Heart left ventricle (tissue), 16 donors: ENCODE data around the gene USP15. TPM values are rescaled to one million over a fixed set of nuclear protein-coding genes. Genes with fewer than 3 reads are reported as not detected.

ENCODE experiments used
- ATAC-seq, 4 donors: fragments of 200-7000 bp; cut with Tn5 transposase; one replicate each; pipeline ENCODE4 v1.9.1; 2020 to 2022; ENCODE audit warnings: moderate library complexity in 4 of 4, mild to moderate bottlenecking in 3 of 4, moderate number of reproducible peaks in 1 of 4
- DNase-seq, 5 donors: peaks; one replicate each; pipeline ENCODE4 v3.0.0-alpha.2; 2020
- H3K27ac ChIP-seq, 12 donors: fragments of 200-600 bp; sonication (generic) in 4 of 12; one replicate each; pipeline versions ENCODE4 v1.5.0 to v1.8.0; 2016 to 2022; ENCODE audit warnings: mild to moderate bottlenecking in 2 of 12
- H3K27me3 ChIP-seq, 9 donors: fragments of 200-600 bp; sonication (generic) in 2 of 9; one replicate each; pipeline versions ENCODE4 v1.5.1 to v1.8.0; 2016 to 2022; ENCODE audit warnings: mild to moderate bottlenecking in 3 of 9
- H3K36me3 ChIP-seq, 9 donors: fragments of 200-600 bp; sonication (generic) in 2 of 9; one replicate each; pipeline versions ENCODE4 v1.5.0 to v1.8.0; 2018 to 2022; ENCODE audit warnings: mild to moderate bottlenecking in 2 of 9
- H3K4me1 ChIP-seq, 12 donors: fragments of 200-600 bp; sonication (generic) in 4 of 12; one replicate each; pipeline versions ENCODE4 v1.5.0 to v1.8.0; 2016 to 2022; ENCODE audit warnings: mild to moderate bottlenecking in 3 of 12
- H3K4me3 ChIP-seq, 12 donors: fragments of 200-600 bp; sonication (generic) in 4 of 12; one replicate each; pipeline versions ENCODE4 v1.5.0 to v1.8.0; 2017 to 2022; ENCODE audit warnings: mild to moderate bottlenecking in 9 of 12, moderate library complexity in 4 of 12
- H3K9me3 ChIP-seq, 12 donors: fragments of 200-600 bp; sonication (generic) in 4 of 12; one replicate each; pipeline versions ENCODE4 v1.5.0 to v1.8.0; 2016 to 2022; ENCODE audit warnings: mild to moderate bottlenecking in 1 of 12
- CTCF ChIP-seq, 12 donors: fragments of 200-600 bp; sonication (generic) in 4 of 12; IDR thresholded peaks; one replicate each; pipeline versions ENCODE4 v1.5.0 to v1.8.0; 2018 to 2022; ENCODE audit warnings: antibody characterized with exemption in 12 of 12, mild to moderate bottlenecking in 5 of 12
- POLR2A ChIP-seq, 2 donors: fragments of 450-650 bp; IDR thresholded peaks; one replicate each; pipeline ENCODE4 v1.6.1; 2017; ENCODE audit warnings: antibody characterized with exemption in 2 of 2, mild to moderate bottlenecking in 2 of 2, moderate library complexity in 2 of 2
- WGBS, 4 donors: extraction: QIAGEN DNeasy Blood & Tissue Kit in 2 of 4; methylation state at CpG; one replicate each; pipeline versions ENCODE4 v1.1.5 to v1.1.7; 2013 to 2018; 5-methylcytosine and 5-hydroxymethylcytosine counted together
- intact Hi-C, 10 donors: fragments of 100-400 bp; cut with DNase I; formaldehyde crosslinking; loops; one replicate each; pipeline versions ENCODE4 v1.11.1 to v1.14.2; 2022
- polyA plus RNA-seq, 2 donors: library from polyadenylated mRNA; stranded (reverse); fragments of 200-250 nt; gene quantifications; one replicate each; pipeline ENCODE4 v1.2.3, GENCODE V29; 2013
- total RNA-seq, 9 donors: library from RNA; depleted of rRNA in 2 of 9; stranded (reverse); fragments of >200 nt in 2 of 9; fragmentation: NEBNext Ultra II Directional in 3 of 9; extraction: Animal tissue kit (Norgen Biotek cat#: 25700) in 3 of 9; gene quantifications; one replicate each; pipeline versions ENCODE4 v1.1.0 to v1.2.4, GENCODE V29; 2016 to 2023
- donor health status: ischemic (EF 13 %, LVEDD 7.1; RV severe dilation, severe dysfunction).
- donor health status: healthy with polysubstance abuse.
- donor health status: DM: no; HTN: yes; CAD: no.
- donor health status: DM: no; HTN: no; CAD: no.
- donor health status: ischemic (EF 25% LVEDD 6.9; RV normal size, moderate dysfunction).
- donor health status: ischemic (EF 25% LVEDD 5.7; RV mildly dilated, moderate dysfunction).
- donor health status: healthy.
- donor health status: DM: yes; HTN: yes; CAD: no.
- donor health status: ischemic (EF 35%, LVEDD 5.7; RV mildly dilated, moderate dysfunction).
- donor health status: nonischemic (EF 11% LVEDD 7.7; RV severe dilation, severe dysfunction).
- donor health status: DM: yes; HTN: yes; CAD: no.
- donor health status: PGD.
- donor health status: ischemic (EF 29% LVEDD 5.4; RV normal size, mild dysfunction).
- donor health status: nonischemic (EF 23%, LVEDD 6.1; RV moderate dilation, normal function).

The USP15 gene
- total and polyA plus RNA-seq, 11 donors, result 33.3 to 69.7 (median 60.6) TPM

DNA sequence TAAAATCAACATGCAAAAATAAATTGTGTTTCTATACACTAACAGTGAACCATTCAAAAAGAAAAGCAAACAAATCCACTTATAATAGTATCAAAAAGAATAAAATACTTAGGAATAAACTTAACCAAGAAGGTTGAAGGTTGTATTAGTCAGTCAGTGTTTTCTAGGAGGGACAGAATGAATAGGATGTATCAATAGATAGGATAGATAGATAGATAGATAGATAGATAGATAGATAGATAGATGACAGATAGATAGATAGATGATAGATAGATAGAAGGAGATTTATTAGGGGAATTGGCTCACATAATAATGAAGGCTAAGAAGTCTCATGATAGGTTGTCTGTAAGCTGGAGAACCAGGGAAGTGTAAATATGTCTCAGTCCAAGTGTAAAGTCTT is 169.3 kb downstream of the USP15 start:
- Histone ChIP-seq H3K4me1 (peaks cover 0 to 2% (median 0%) of the 10 kb centered on the region in 12 donors), H3K9me3 (peaks cover 0 to 31% (median 16%) of the 10 kb centered on the region in 12 donors), H3K27ac (no peak overlapping the region), H3K36me3 (no peaks in the 10 kb centered on the region), H3K4me3 (no peak overlapping the region), H3K27me3 (peaks cover 0 to 46% (median 13%) of the 10 kb centered on the region in 9 donors)
- no peak for ATAC-seq
- DNase-seq, result no peak
- intact Hi-C loops, result no loop called here
- TF ChIP-seq POLR2A (IDR thresholded peaks at IDR 0.05), result no peak
- TF ChIP-seq CTCF (IDR thresholded peaks at IDR 0.05), result no peak

DNA sequence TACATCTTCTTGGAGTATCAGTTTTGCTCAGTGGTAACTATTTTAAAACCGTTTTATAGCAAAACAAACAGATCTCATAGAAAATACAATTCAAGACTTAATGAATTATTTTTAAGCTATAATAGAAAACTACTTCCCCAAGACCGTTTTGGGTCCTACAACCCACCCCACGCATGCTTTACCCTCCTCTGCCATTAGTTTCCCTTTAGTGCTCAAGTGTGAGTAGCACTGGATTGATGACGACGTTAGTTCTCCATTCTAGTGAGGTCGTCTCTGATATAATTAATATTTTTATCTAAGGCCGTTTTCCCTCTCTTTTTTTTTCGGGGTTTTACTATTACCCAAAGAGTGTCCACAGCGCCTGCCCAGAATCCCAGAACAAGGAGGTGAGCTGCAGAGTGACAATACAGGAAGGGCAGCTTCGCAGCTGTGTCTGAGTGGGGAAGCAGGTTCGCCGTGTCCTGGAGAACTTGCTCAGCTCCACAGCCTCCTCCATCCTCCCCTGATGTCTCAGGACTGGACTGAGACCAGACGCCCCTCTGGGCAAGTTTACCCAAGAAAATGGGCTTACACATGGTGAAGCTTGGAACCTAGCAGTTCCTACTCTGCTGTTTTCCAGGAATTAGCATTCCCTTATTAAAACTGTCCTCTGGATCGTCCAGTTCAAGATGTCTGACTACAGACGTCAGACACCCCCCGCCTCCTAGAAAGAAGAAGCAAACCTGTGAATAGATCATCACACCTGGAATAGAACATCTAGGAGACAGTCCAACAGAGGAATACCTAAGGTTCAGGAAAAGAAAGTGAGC is 174.5 kb downstream of the USP15 start:
- ATAC-seq, result peak in 1 of 4 donors; percentile 9
- no peak for DNase-seq
- peaks cover 0 to 18% (median 9%) of the 10 kb centered on the region in 12 donors for H3K4me1 ChIP-seq
- TF ChIP-seq POLR2A (IDR thresholded peaks at IDR 0.05) (no peak), CTCF (IDR thresholded peaks at IDR 0.05) (no peak)
- peak overlapping the region in 11 of 12 donors; percentile 30 to 63 (median 51) for H3K4me3 ChIP-seq
- H3K27me3 ChIP-seq, result peaks cover 0 to 47% (median 16%) of the 10 kb centered on the region in 9 donors
- intact Hi-C loops, result loop anchor here in 9 of 10 donors (5.0 to 10.0 kb wide), 7 partner anchors 148 to 633 kb away; no protein-coding TSS in a partner anchor
- H3K9me3 ChIP-seq, result peaks cover 0 to 3% (median 0%) of the 10 kb centered on the region in 12 donors
- H3K27ac ChIP-seq, result no peak overlapping the region
- 34 to 47% (median 41%) methylated on average over 15 to 16 of the region's 16 CpGs for WGBS, 4 donors
- H3K36me3 ChIP-seq, result no peaks in the 10 kb centered on the region

- DNase-seq, result peak; percentile 38 to 71 (median 47)
- Histone ChIP-seq H3K4me1 (peaks cover 0 to 18% (median 9%) of the 10 kb centered on the region in 12 donors), H3K4me3 (peak overlapping the region in 11 of 12 donors; percentile 30 to 63 (median 51)), H3K9me3 (peaks cover 0 to 2% (median 0%) of the 10 kb centered on the region in 12 donors), H3K36me3 (no peaks in the 10 kb centered on the region), H3K27ac (no peak overlapping the region), H3K27me3 (peaks cover 0 to 38% (median 16%) of the 10 kb centered on the region in 9 donors)
- 2 to 3% (median 2%) methylated on average over 26 to 29 of the region's 29 CpGs for WGBS, 4 donors
- intact Hi-C loops, result loop anchor here in 9 of 10 donors (5.0 to 10.0 kb wide), 7 partner anchors 147 to 632 kb away; no protein-coding TSS in a partner anchor
- peak in 11 of 12 donors; percentile 25 to 64 (median 40) for TF ChIP-seq CTCF (IDR thresholded peaks at IDR 0.05)
- TF ChIP-seq POLR2A (IDR thresholded peaks at IDR 0.05), result no peak
- peak; percentile 33 to 89 (median 84) for ATAC-seq
These were observed 175.3 kb downstream of the USP15 start for GRCh38 chr12:62435303-62436163.
